IPS-15b (cell line): Measurements from ENCODE around the gene SOCS2.

Source experiments
- H3K27me3 ChIP-seq: one replicate; pipeline ENCODE4 v1.6.1; 2013; ENCODE audit warnings: low read length; ENCODE audit not compliant: control insufficient read depth, insufficient read depth
- H3K36me3 ChIP-seq: one replicate; pipeline ENCODE4 v1.6.1; 2013; ENCODE audit warnings: low read length; ENCODE audit not compliant: control insufficient read depth, insufficient read depth
- H3K4me1 ChIP-seq: one replicate; pipeline ENCODE4 v1.6.1; 2013; ENCODE audit warnings: mild to moderate bottlenecking, low read length; ENCODE audit not compliant: control insufficient read depth, insufficient read depth
- H3K4me3 ChIP-seq: one replicate; pipeline ENCODE4 v1.5.1; 2013; ENCODE audit warnings: low read depth, low read length
- H3K9ac ChIP-seq: one replicate; pipeline ENCODE4 v1.6.1; 2013; ENCODE audit warnings: low read depth, mild to moderate bottlenecking, low read length
- H3K9me3 ChIP-seq: one replicate; pipeline ENCODE4 v1.6.1; 2013; ENCODE audit warnings: mild to moderate bottlenecking, low read length; ENCODE audit not compliant: control insufficient read depth, insufficient read depth

The SOCS2 gene

DNA sequence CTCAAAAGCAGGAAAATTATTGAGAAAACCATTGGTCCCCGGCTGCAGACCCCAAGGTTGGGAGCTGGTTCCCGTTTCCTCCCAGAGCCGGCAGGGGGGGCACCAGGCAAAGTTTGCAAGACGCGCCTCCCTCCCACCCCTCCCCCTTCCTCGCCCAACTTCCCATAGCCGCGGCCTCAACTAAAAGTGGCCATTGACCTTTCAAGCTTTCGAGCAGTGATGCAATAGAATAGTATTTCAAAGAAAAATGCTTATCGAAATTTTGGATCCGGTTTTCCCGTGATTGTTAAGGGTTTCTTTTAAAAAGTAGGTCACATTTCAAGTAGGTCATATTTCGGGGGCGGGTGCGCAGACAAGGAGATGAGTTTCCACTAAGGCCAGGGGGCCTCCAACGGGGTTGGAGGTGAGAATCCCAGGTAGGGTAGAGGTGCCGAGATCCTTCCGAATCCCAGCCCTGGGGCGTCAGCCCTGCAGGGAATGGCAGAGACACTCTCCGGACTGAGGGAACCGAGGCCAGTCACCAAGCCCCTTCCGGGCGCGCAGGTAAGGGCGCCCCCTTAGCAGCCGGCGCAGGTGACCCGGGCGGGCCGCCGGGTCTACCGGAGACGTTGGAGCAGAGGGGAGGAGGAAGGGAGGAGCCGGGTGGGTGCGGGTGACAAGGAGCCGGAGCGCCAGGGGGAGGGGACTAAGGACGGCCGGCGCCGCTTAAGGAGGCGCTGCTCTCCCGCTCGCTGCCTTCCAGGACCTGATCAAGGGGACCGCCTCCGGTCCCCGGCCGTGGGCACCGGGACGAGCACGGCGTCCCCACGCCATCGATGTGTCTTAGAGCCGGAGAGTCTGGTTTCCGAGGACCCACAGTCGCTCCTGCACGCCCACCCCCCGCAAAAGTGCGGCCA lies 2.6 kb upstream of the SOCS2 start:
- H3K4me3 ChIP-seq: peak overlapping the region; percentile 77
- H3K36me3 ChIP-seq: no peaks in the 10 kb centered on the region
- peaks cover 57% of the 10 kb centered on the region for H3K27me3 ChIP-seq
- H3K9ac ChIP-seq: peak overlapping the region; percentile 54
- H3K9me3 ChIP-seq: no peaks in the 10 kb centered on the region
- H3K4me1 ChIP-seq: peaks cover 7% of the 10 kb centered on the region

GRCh38 chr12:93570552-93571364 lies 1.7 kb upstream of the SOCS2 start:
- H3K27me3 ChIP-seq: peaks cover 63% of the 10 kb centered on the region
- no peaks in the 10 kb centered on the region for H3K36me3 ChIP-seq
- peaks cover 7% of the 10 kb centered on the region for H3K4me1 ChIP-seq
- H3K9me3 ChIP-seq: no peaks in the 10 kb centered on the region
- peak overlapping the region; percentile 37 for H3K9ac ChIP-seq
- peak overlapping the region; percentile 77 for H3K4me3 ChIP-seq

DNA sequence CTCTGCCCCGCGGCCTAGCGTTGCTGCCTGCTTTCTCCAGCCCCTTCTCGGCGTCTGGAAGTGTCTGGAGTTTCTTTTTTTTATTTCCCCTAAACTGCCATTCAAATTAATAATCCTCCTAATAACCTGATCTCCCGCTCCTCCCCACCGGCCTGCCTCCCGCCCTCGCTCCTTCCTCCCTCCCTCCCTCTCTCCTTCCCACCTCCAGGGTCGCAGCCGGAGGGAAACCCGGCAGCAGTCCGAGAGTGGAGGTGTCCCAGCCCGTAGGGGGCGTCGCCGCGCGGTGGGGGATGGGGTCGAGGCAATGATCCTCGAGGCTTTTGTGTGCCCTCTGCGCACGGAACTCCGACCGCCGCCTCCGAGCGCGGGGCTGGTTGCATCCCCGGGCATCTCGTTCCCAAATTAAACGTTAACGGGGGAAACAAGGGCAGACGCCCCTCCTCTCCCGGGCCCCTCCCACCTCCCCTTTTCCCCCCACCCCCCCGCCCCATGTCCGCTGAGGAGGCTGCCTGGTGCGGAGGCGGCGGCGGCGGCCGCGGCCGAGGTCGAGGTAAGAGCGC lies 1.0 kb upstream of the SOCS2 start:
- Histone ChIP-seq H3K36me3 (no peaks in the 10 kb centered on the region), H3K9ac (no peak overlapping the region), H3K27me3 (peaks cover 64% of the 10 kb centered on the region), H3K9me3 (no peaks in the 10 kb centered on the region), H3K4me1 (peaks cover 11% of the 10 kb centered on the region), H3K4me3 (peak overlapping the region; percentile 77)

- H3K9me3 ChIP-seq: no peaks in the 10 kb centered on the region
- peak overlapping the region; percentile 73 for H3K4me3 ChIP-seq
- H3K4me1 ChIP-seq: peaks cover 14% of the 10 kb centered on the region
- peaks cover 62% of the 10 kb centered on the region for H3K27me3 ChIP-seq
- H3K36me3 ChIP-seq: no peaks in the 10 kb centered on the region
- H3K9ac ChIP-seq: peak overlapping the region; percentile 37
Observed at GRCh38 chr12:93572712-93573551, 457 bp downstream of the SOCS2 start.

GRCh38 chr12:93573552-93574223 lies 1.2 kb downstream of the SOCS2 start:
- Histone ChIP-seq H3K4me3 (peak overlapping the region; percentile 73), H3K36me3 (no peaks in the 10 kb centered on the region), H3K9me3 (no peaks in the 10 kb centered on the region), H3K27me3 (peaks cover 61% of the 10 kb centered on the region), H3K4me1 (peaks cover 14% of the 10 kb centered on the region), H3K9ac (no peak overlapping the region)

- H3K9me3 ChIP-seq: no peaks in the 10 kb centered on the region
- peaks cover 11% of the 10 kb centered on the region for H3K4me1 ChIP-seq
- no peak overlapping the region for H3K4me3 ChIP-seq
- peaks cover 56% of the 10 kb centered on the region for H3K27me3 ChIP-seq
- no peak overlapping the region for H3K9ac ChIP-seq
- H3K36me3 ChIP-seq: no peaks in the 10 kb centered on the region
Observed at GRCh38 chr12:93577222-93577621, 4.7 kb downstream of the SOCS2 start.

DNA sequence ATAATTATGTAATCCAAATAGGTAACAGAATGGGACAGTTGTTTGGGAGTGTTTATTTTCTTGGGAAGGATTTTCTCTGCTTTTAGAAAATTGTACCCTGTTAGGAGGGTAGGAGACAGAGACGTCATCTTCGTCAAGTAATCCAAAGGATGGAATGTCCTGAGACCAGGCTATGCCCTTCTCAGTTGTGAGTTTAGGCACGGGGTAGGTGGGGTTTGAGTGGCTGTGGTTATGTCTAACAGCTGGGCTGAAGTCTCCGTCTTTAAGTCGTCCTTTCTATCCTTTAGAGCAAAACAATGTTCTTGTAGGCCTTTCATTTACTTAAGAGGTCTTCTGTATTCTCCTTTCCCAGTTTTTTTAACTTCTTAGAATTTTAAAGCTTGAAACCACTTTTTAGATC lies 5.7 kb downstream of the SOCS2 start:
- H3K9me3 ChIP-seq: no peaks in the 10 kb centered on the region
- peaks cover 12% of the 10 kb centered on the region for H3K4me1 ChIP-seq
- H3K27me3 ChIP-seq: peaks cover 46% of the 10 kb centered on the region
- H3K9ac ChIP-seq: no peak overlapping the region
- H3K36me3 ChIP-seq: no peaks in the 10 kb centered on the region
- no peak overlapping the region for H3K4me3 ChIP-seq

DNA sequence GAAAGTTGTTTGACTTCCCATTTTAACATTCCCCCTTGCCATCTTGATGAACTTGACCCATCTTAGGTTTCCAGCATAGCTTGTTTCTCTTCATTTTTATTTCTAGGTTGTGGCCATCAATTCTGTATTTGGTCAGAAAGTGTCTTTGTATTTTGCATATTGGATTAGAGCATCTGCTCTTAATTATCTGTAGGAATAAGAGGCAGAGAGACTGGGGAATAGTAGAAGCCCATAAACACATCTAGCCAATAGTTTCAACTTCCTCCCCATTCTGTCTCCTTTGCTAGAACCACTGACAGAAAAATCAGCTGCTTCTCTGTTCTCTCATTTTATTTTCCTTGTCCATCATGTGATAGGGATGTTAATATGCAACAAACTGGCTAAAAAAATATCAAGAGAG lies 8.2 kb downstream of the SOCS2 start:
- peaks cover 23% of the 10 kb centered on the region for H3K27me3 ChIP-seq

GRCh38 chr12:93581370-93581769 lies 8.9 kb downstream of the SOCS2 start:
- H3K4me3 ChIP-seq: no peak overlapping the region

More for the DNA sequence above, 8.2 kb downstream of the SOCS2 start:
- no peak overlapping the region for H3K9ac ChIP-seq
- no peaks in the 10 kb centered on the region for H3K9me3 ChIP-seq
- peaks cover 23% of the 10 kb centered on the region for H3K4me1 ChIP-seq
- no peaks in the 10 kb centered on the region for H3K36me3 ChIP-seq
- H3K4me3 ChIP-seq: no peak overlapping the region

GRCh38 chr12:93582351-93582750 lies 9.9 kb downstream of the SOCS2 start:
- H3K27me3 ChIP-seq: peaks cover 6% of the 10 kb centered on the region
- H3K4me1 ChIP-seq: peaks cover 16% of the 10 kb centered on the region
- H3K4me3 ChIP-seq: no peak overlapping the region

More at GRCh38 chr12:93581370-93581769, 8.9 kb downstream of the SOCS2 start:
- Histone ChIP-seq H3K4me1 (peaks cover 20% of the 10 kb centered on the region), H3K9ac (no peak overlapping the region), H3K9me3 (no peaks in the 10 kb centered on the region), H3K36me3 (no peaks in the 10 kb centered on the region), H3K27me3 (peaks cover 16% of the 10 kb centered on the region)

More at GRCh38 chr12:93582351-93582750, 9.9 kb downstream of the SOCS2 start:
- Histone ChIP-seq H3K36me3 (no peaks in the 10 kb centered on the region), H3K9ac (no peak overlapping the region), H3K9me3 (no peaks in the 10 kb centered on the region)
